Vagina (tissue), 2 donors: ENCODE measurements around the gene BICDL2. TPM values are rescaled to one million over a fixed set of nuclear protein-coding genes. Genes with fewer than 3 reads are reported as not detected.

Source experiments
- DNase-seq, 2 donors: peaks; one replicate each; pipeline ENCODE4 v3.0.0-alpha.2; 2017; ENCODE audit errors: extremely low spot score in 2 of 2
- H3K27ac ChIP-seq: fragments of 200-600 bp; sonication (generic); one replicate; pipeline ENCODE4 v1.5.1; 2019
- H3K27me3 ChIP-seq: fragments of 200-600 bp; sonication (generic); one replicate; pipeline ENCODE4 v1.5.1; 2019
- H3K36me3 ChIP-seq, 2 donors: fragments of 200-600 bp; sonication (generic); one replicate each; pipeline ENCODE4 v1.5.1; 2017 to 2019
- H3K4me1 ChIP-seq: fragments of 200-600 bp; sonication (generic); one replicate; pipeline ENCODE4 v1.5.1; 2019
- H3K4me3 ChIP-seq, 2 donors: fragments of 200-600 bp; sonication (generic); 1 replicate in 1 of 2; 2 replicates in 1 of 2; pipeline ENCODE4 v1.5.1; 2016 to 2019
- H3K9me3 ChIP-seq: fragments of 200-600 bp; sonication (generic); one replicate; pipeline ENCODE4 v1.5.1; 2019
- CTCF ChIP-seq, 3 experiments: fragments of 450-650 bp in 2 of 3; fragments of 200-600 bp in 1 of 3; sonication (generic) in 1 of 3; IDR thresholded peaks; one replicate each; pipeline ENCODE4 v1.5.1; 2017 to 2019; ENCODE audit warnings: antibody characterized with exemption in 3 of 3, mild to moderate bottlenecking in 2 of 3, moderate library complexity in 2 of 3
- POLR2A ChIP-seq, 2 donors: fragments of 450-650 bp; IDR thresholded peaks; one replicate each; pipeline ENCODE4 v1.6.1; 2017; ENCODE audit warnings: antibody characterized with exemption in 2 of 2, mild to moderate bottlenecking in 2 of 2, moderate library complexity in 2 of 2
- POLR2AphosphoS5 ChIP-seq, 2 donors: sonication (generic); formaldehyde crosslinking; IDR thresholded peaks; one replicate each; pipeline ENCODE4 v1.9.0; 2017; ENCODE audit warnings: antibody characterized with exemption in 2 of 2, mild to moderate bottlenecking in 2 of 2, low read depth in 1 of 2; ENCODE audit not compliant: insufficient read depth in 1 of 2
- intact Hi-C: fragments of 100-400 bp; cut with DNase I; formaldehyde crosslinking; loops from one replicate; pipeline ENCODE4 v1.15.1; 2023
- small RNA-seq: library from RNA; depleted of rRNA; stranded (forward); fragments of <200 nt; gene quantifications from one replicate; pipeline ENCODE3, GENCODE V24; 2016
- total RNA-seq: library from RNA; depleted of rRNA; stranded (reverse); fragments of >200 nt; gene quantifications from one replicate; pipeline ENCODE4 v1.2.3, GENCODE V29; 2016

The BICDL2 gene
- total RNA-seq, 1 donor from 2014 or later = 52.5 TPM

GRCh38 chr16:2980227-2981176, 56.2 kb downstream of the BICDL2 start, which contains the start of gene PKMYT1:
PKMYT1 (minus strand) TSS chr16:2980446; CDS start chr16:2979657, 789 bp downstream.
- peak in 1 of 2 donors; percentile 89 for TF ChIP-seq POLR2A (IDR thresholded peaks at IDR 0.05)
- TF ChIP-seq CTCF (IDR thresholded peaks at IDR 0.05) = no peak
- TF ChIP-seq POLR2AphosphoS5 (IDR thresholded peaks at IDR 0.05; ENCODE audit: insufficient read depth in 1 of 2, low read depth in 1 of 2) = peak in 1 of 2 donors; percentile 96
- intact Hi-C loops = no loop called here
- Histone ChIP-seq H3K4me1 (peaks cover 32% of the 10 kb centered on the region), H3K36me3 (no peaks in the 10 kb centered on the region), H3K27ac (peak within 1 kb of the TSS; percentile 87), H3K9me3 (no peaks in the 10 kb centered on the region), H3K4me3 (peak within 1 kb of the TSS; percentile 75 to 77), H3K27me3 (no peaks in the 10 kb centered on the region)
- no peak for DNase-seq

GRCh38 chr16:2979669-2980226, 57.0 kb downstream of the BICDL2 start:
- TF ChIP-seq POLR2AphosphoS5 (IDR thresholded peaks at IDR 0.05; ENCODE audit: insufficient read depth in 1 of 2, low read depth in 1 of 2) (no peak), POLR2A (IDR thresholded peaks at IDR 0.05) (no peak), CTCF (IDR thresholded peaks at IDR 0.05) (no peak)

More at GRCh38 chr16:2979669-2980226, 57.0 kb downstream of the BICDL2 start:
- H3K27me3 ChIP-seq = no peaks in the 10 kb centered on the region
- H3K4me3 ChIP-seq = peak overlapping the region; percentile 75 to 77
- no peak overlapping the region for H3K27ac ChIP-seq
- peaks cover 29% of the 10 kb centered on the region for H3K4me1 ChIP-seq
- intact Hi-C loops = no loop called here
- DNase-seq = no peak
- no peaks in the 10 kb centered on the region for H3K9me3 ChIP-seq
- no peaks in the 10 kb centered on the region for H3K36me3 ChIP-seq

Small RNA genes lying within 50 kb of the gene (small RNA-seq; reads per million reads assigned to genes)
- gene LINC00514 = not detected
- gene RNU1-22P = not detected

Other genes starting within 250 kb of the BICDL2 start
- not detected for gene PRSS33, start 249.4 kb downstream of the BICDL2 start, total RNA-seq
- gene PRSS41, start 238.5 kb downstream of the BICDL2 start, total RNA-seq = not detected
- gene PRSS21, start 219.7 kb downstream of the BICDL2 start, total RNA-seq = not detected
- 11.3 TPM for gene ZG16B, start 206.6 kb downstream of the BICDL2 start, total RNA-seq
- 38.8 TPM for gene PRSS22, start 178.8 kb downstream of the BICDL2 start, total RNA-seq
- gene FLYWCH2, start 153.7 kb downstream of the BICDL2 start, total RNA-seq = 65.1 TPM
- 32.9 TPM for gene FLYWCH1, start 125.0 kb downstream of the BICDL2 start, total RNA-seq
- not detected for gene KREMEN2, start 72.7 kb downstream of the BICDL2 start, total RNA-seq
- 2.7 TPM for gene PAQR4, start 67.6 kb downstream of the BICDL2 start, total RNA-seq
- gene PKMYT1, start 56.5 kb downstream of the BICDL2 start, total RNA-seq = 6.9 TPM
- gene CLDN9, start 24.0 kb downstream of the BICDL2 start, total RNA-seq = not detected
- not detected for gene CLDN6, start 18.8 kb downstream of the BICDL2 start, total RNA-seq
- 12.3 TPM for gene TNFRSF12A, start 16.6 kb downstream of the BICDL2 start, total RNA-seq
- 39.0 TPM for gene HCFC1R1, start 13.0 kb downstream of the BICDL2 start, total RNA-seq
- 22.6 TPM for gene THOC6, start 12.9 kb downstream of the BICDL2 start, total RNA-seq
- 0.25 TPM for gene MMP25, start 9.6 kb upstream of the BICDL2 start, total RNA-seq
- 13.0 TPM for gene IL32, start 28.7 kb upstream of the BICDL2 start, total RNA-seq
- not detected for gene ZSCAN10, start 62.4 kb upstream of the BICDL2 start, total RNA-seq
- 14.2 TPM for gene ZNF205, start 75.6 kb upstream of the BICDL2 start, total RNA-seq
- 7.6 TPM for gene ZNF213, start 98.1 kb upstream of the BICDL2 start, total RNA-seq
- not detected for gene OR1F1, start 151.3 kb upstream of the BICDL2 start, total RNA-seq
- gene ZNF200, start 198.2 kb upstream of the BICDL2 start, total RNA-seq = 5.2 TPM
- gene MEFV, start 219.7 kb upstream of the BICDL2 start, total RNA-seq = 1.5 TPM
- 29.7 TPM for gene ZNF263, start 246.5 kb upstream of the BICDL2 start, total RNA-seq